ENCODE data around the gene NXF1. TPM values are rescaled to one million over a fixed set of nuclear protein-coding genes. Genes with fewer than 3 reads are reported as not detected.

NXF1 gene
- total and polyA plus RNA-seq, 2 of the 8 experiments (the other 6 are each of a cell fraction or from before 2014, with no cell fraction given): 48.1 to 49.8 TPM

DNA sequence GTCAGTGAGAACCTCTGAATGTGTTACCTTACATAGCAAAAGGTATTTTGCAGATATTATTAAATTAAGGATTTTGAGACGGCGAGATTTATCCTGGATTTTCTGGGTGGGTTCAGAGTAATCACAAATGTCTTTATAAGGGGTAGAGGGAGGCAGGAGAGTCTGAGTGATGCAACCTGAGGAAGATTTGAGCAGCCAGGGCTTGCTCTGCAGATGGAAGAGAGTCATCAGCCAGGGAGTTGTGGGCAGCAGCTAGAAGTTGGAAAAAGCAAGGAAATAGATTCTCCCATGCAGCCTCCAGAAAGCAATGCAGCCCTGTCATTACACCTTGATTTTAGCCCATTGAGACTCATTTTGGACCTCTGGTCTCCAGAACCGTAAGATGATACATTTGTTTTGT is 38.2 kb upstream of the NXF1 start:
- Histone ChIP-seq H3K4me3 (ENCODE audit: extremely low read depth in 1 of 4, insufficient read depth in 2 of 4, low read depth in 3 of 4, low read length in 4 of 4) (no peak overlapping the region), H3K79me1 (ENCODE audit: low read depth, low read length) (no peaks in the 10 kb centered on the region), H3K4me1 (replicated peaks in 1 of 4; ENCODE audit: control insufficient read depth in 3 of 4, insufficient read depth in 4 of 4, low read length in 3 of 4) (peaks cover 0 to 5% (median 1%) of the 10 kb centered on the region in 4 experiments; a peak in 2 of 7 replicates), H3K9ac (replicated peaks in 1 of 4; ENCODE audit: extremely low read depth in 1 of 4, low read depth in 3 of 4, low read length in 3 of 4) (no peak overlapping the region), H3K18ac (ENCODE audit: extremely low read depth, low read length) (no peak overlapping the region), H2BK20ac (ENCODE audit: low read length) (no peak overlapping the region), H2AK5ac (ENCODE audit: low read depth, low read length) (no peak overlapping the region), H2BK120ac (replicated peaks; ENCODE audit: low read depth, low read length) (no peak overlapping the region), H3K23ac (ENCODE audit: insufficient read length) (no peak overlapping the region), H3K4ac (replicated peaks; ENCODE audit: insufficient read length, low read depth, low read length) (no peak overlapping the region), H3K14ac (ENCODE audit: insufficient read length) (no peak overlapping the region), H3K36me3 (ENCODE audit: control insufficient read depth in 2 of 4, insufficient read depth in 4 of 4, low read length in 3 of 4) (no peaks in the 10 kb centered on the region), H3K27me3 (replicated peaks in 1 of 4; ENCODE audit: control insufficient read depth in 3 of 4, extremely low read depth in 1 of 4, insufficient read depth in 3 of 4, low read length in 3 of 4) (no peaks in the 10 kb centered on the region), H4K91ac (replicated peaks; ENCODE audit: insufficient read length, low read length) (no peak overlapping the region), H2BK5ac (ENCODE audit: low read depth, low read length) (no peak overlapping the region), H3K9me3 (ENCODE audit: insufficient read depth in 2 of 2, low read depth in 1 of 2, low read length in 1 of 2) (no peaks in the 10 kb centered on the region), H3K23me2 (ENCODE audit: low read depth, low read length) (peaks cover 20% of the 10 kb centered on the region), H4K20me1 (replicated peaks in 1 of 2; ENCODE audit: control insufficient read depth in 1 of 2, insufficient read depth in 2 of 2, low read length in 2 of 2) (no peaks in the 10 kb centered on the region), H2BK15ac (ENCODE audit: low read length) (no peak overlapping the region), H3K56ac (replicated peaks; ENCODE audit: insufficient read length, low read depth, low read length) (no peak overlapping the region), H4K8ac (ENCODE audit: extremely low read depth, insufficient read depth, low read length) (no peak overlapping the region), H3K27ac (ENCODE audit: low read depth, low read length) (no peak overlapping the region), H4K5ac (ENCODE audit: insufficient read length, low read depth, low read length) (no peak overlapping the region), H3K4me2 (ENCODE audit: insufficient read depth in 1 of 2, low read depth in 2 of 2, low read length in 2 of 2) (no peak overlapping the region; a peak in 1 of 4 replicates), H2AFZ (ENCODE audit: low read length) (no peak overlapping the region), H3K79me2 (ENCODE audit: control insufficient read depth in 1 of 2, insufficient read depth in 2 of 2, low read length in 2 of 2) (peaks cover 0 to 9% of the 10 kb centered on the region in 2 experiments; a peak in 2 of 4 replicates), H2BK12ac (ENCODE audit: low read depth, low read length) (no peak overlapping the region)
- 93% methylated on average over 3 of the region's 3 CpGs; no CpG with 5 or more reads in 1 of the 2 experiments for WGBS, 2 experiments (ENCODE audit: extremely low coverage in 1 of 2, insufficient coverage in 1 of 2, insufficient read length in 1 of 2, insufficient replicate concordance in 2 of 2, low coverage in 1 of 2, low lambda C conversion rate in 2 of 2, missing lambda C conversion rate in 1 of 2)
- ChIA-PET POLR2A (ENCODE audit: partially characterized antibody) (interaction anchor here (1.0 to 20.0 kb wide), 10 partner anchors 10 to 178 kb away, joined by 3 to 2104 read pairs (median 7); partner anchors contain the start of genes BSCL2, C11orf98, CSKMT and GNG3), CTCF (ENCODE audit: partially characterized antibody) (interaction anchor here (1.4 kb wide), 1 partner anchor 30 kb away, joined by 3 read pairs; no protein-coding TSS in a partner anchor)
- no peak for DNase-seq (ENCODE audit: low read depth in 1 of 2, low spot score in 2 of 2)
- no peak for FAIRE-seq
- TF ChIP-seq RAD21 (IDR thresholded peaks at IDR 0.05 in 1 of 2, conservative IDR thresholded peaks at IDR 0.05 in 1 of 2; ENCODE audit: low read depth in 2 of 2, low read length in 2 of 2): no peak
- TF ChIP-seq GABPA (IDR thresholded peaks at IDR 0.05; ENCODE audit: borderline replicate concordance, insufficient read depth, low read length): no peak
- TF ChIP-seq NRF1 (IDR thresholded peaks at IDR 0.05; ENCODE audit: low read depth, low read length): no peak
- TF ChIP-seq BCL11A (IDR thresholded peaks at IDR 0.05; ENCODE audit: low read depth in 2 of 2, low read length in 2 of 2): no peak
- TF ChIP-seq, protein P1, sequence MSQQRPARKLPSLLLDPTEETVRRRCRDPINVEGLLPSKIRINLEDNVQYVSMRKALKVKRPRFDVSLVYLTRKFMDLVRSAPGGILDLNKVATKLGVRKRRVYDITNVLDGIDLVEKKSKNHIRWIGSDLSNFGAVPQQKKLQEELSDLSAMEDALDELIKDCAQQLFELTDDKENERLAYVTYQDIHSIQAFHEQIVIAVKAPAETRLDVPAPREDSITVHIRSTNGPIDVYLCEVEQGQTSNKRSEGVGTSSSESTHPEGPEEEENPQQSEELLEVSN (IDR thresholded peaks at IDR 0.05): no peak
- TF ChIP-seq SP1 (IDR thresholded peaks at IDR 0.05; ENCODE audit: low read depth, low read length): no peak
- TF ChIP-seq, protein P2, sequence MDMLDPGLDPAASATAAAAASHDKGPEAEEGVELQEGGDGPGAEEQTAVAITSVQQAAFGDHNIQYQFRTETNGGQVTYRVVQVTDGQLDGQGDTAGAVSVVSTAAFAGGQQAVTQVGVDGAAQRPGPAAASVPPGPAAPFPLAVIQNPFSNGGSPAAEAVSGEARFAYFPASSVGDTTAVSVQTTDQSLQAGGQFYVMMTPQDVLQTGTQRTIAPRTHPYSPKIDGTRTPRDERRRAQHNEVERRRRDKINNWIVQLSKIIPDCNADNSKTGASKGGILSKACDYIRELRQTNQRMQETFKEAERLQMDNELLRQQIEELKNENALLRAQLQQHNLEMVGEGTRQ (IDR thresholded peaks at IDR 0.05; ENCODE audit: low read length): no peak
- no peak for TF ChIP-seq KDM4A (IDR thresholded peaks at IDR 0.05; ENCODE audit: low read depth, low read length, severe bottlenecking)
- no peak for TF ChIP-seq SIRT6 (IDR thresholded peaks at IDR 0.05; ENCODE audit: low read length)

Measured in H1 (cell line).